ENCODE data around the gene MRPL58. TPM values are rescaled to one million over a fixed set of nuclear protein-coding genes. Genes with fewer than 3 reads are reported as not detected.

Gene MRPL58
- total and polyA plus RNA-seq, 10 of the 15 experiments (the other 5 are each of a cell fraction or from before 2014, with no cell fraction given), result 23.0 to 64.3 (median 51.9) TPM

DNA sequence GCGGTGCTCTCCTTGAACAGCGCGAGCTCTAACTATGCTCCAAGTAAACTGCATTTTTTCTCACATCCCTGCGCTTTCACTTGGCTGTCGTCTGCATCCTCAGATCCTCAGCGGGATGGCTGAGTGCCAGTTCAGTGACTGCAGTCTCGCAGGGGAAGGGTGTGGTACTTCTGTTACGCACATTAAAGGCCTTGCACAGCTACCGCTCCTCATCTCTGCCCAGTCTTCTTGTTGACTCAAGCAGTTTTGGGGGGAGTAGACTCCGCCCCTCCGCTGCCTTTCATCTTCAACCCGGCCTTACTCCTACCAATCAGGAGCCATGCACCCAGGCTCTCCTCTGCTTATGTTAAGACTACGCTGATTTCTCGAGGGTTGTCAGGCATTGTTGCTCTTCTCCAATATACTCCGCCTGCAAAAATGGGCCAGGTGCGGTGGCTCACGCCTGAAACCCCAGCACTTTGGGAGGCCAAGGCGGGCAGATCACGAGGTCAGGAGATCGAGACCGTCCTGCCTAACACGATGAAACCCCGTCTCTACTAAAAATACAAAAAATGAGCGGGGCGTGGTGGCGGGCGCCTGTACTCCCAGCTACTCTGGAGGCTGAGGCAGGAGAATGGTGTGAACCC lies 24.3 kb downstream of the MRPL58 start (continued):
- TF ChIP-seq, protein P1, sequence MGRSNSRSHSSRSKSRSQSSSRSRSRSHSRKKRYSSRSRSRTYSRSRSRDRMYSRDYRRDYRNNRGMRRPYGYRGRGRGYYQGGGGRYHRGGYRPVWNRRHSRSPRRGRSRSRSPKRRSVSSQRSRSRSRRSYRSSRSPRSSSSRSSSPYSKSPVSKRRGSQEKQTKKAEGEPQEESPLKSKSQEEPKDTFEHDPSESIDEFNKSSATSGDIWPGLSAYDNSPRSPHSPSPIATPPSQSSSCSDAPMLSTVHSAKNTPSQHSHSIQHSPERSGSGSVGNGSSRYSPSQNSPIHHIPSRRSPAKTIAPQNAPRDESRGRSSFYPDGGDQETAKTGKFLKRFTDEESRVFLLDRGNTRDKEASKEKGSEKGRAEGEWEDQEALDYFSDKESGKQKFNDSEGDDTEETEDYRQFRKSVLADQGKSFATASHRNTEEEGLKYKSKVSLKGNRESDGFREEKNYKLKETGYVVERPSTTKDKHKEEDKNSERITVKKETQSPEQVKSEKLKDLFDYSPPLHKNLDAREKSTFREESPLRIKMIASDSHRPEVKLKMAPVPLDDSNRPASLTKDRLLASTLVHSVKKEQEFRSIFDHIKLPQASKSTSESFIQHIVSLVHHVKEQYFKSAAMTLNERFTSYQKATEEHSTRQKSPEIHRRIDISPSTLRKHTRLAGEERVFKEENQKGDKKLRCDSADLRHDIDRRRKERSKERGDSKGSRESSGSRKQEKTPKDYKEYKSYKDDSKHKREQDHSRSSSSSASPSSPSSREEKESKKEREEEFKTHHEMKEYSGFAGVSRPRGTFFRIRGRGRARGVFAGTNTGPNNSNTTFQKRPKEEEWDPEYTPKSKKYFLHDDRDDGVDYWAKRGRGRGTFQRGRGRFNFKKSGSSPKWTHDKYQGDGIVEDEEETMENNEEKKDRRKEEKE (IDR thresholded peaks at IDR 0.05), result no peak
- no peak for TF ChIP-seq MYC (IDR thresholded peaks at IDR 0.05; ENCODE audit: insufficient read depth, insufficient read length, insufficient replicate concordance, low read length, severe bottlenecking)
- TF ChIP-seq, protein P2, sequence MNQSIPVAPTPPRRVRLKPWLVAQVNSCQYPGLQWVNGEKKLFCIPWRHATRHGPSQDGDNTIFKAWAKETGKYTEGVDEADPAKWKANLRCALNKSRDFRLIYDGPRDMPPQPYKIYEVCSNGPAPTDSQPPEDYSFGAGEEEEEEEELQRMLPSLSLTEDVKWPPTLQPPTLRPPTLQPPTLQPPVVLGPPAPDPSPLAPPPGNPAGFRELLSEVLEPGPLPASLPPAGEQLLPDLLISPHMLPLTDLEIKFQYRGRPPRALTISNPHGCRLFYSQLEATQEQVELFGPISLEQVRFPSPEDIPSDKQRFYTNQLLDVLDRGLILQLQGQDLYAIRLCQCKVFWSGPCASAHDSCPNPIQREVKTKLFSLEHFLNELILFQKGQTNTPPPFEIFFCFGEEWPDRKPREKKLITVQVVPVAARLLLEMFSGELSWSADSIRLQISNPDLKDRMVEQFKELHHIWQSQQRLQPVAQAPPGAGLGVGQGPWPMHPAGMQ (IDR thresholded peaks at IDR 0.05; ENCODE audit: borderline replicate concordance), result no peak
- no peak for TF ChIP-seq PAX5 (IDR thresholded peaks at IDR 0.05; ENCODE audit: borderline replicate concordance, low read depth, low read length)
- TF ChIP-seq ASH2L (IDR thresholded peaks at IDR 0.05; ENCODE audit: borderline replicate concordance, low read depth), result no peak
- TF ChIP-seq SIN3A (IDR thresholded peaks at IDR 0.05; ENCODE audit: low read depth, low read length), result no peak
- no peak for TF ChIP-seq NR2C2 (IDR thresholded peaks at IDR 0.05; ENCODE audit: borderline replicate concordance, control insufficient read depth, insufficient read length, low read depth)
- no peak for TF ChIP-seq RCOR1 (conservative IDR thresholded peaks at IDR 0.05; ENCODE audit: low read depth, low read length)
- TF ChIP-seq MLLT1 (IDR thresholded peaks at IDR 0.05), result no peak
- TF ChIP-seq SP1 (IDR thresholded peaks at IDR 0.05; ENCODE audit: low read depth, low read length), result no peak
- no peak for TF ChIP-seq RFX5 (IDR thresholded peaks at IDR 0.05; ENCODE audit: low read depth, low read length)

All from GM12878 (cell line).